ENCODE measurements around the gene TCEANC2.
"Not testable (repeated sequence)": the region's sequence is repeated elsewhere in the genome, so short reads cannot be mapped to it uniquely, and the experiment has no call there.

TCEANC2 gene

GRCh38 chr1:54081306-54082270 is 28.2 kb downstream of the TCEANC2 start:
- DNase-seq = peak in 23 of 56 donors; percentile 1 to 60 (median 16)

- DNase-seq = no peak
These were observed 31.4 kb downstream of the TCEANC2 start for GRCh38 chr1:54084794-54085193.

GRCh38 chr1:54086754-54087153 is 33.3 kb downstream of the TCEANC2 start:
- no peak for DNase-seq

GRCh38 chr1:54088385-54088784 is 35.0 kb downstream of the TCEANC2 start:
- DNase-seq = no peak

- DNase-seq = no peak
These were observed 38.3 kb downstream of the TCEANC2 start for GRCh38 chr1:54091666-54092065.

- no peak for DNase-seq
These were observed 40.8 kb downstream of the TCEANC2 start for GRCh38 chr1:54094001-54094729.

- not testable (repeated sequence) for DNase-seq
These were observed 41.3 kb downstream of the TCEANC2 start for GRCh38 chr1:54094730-54095105.

GRCh38 chr1:54095546-54096226 is 42.3 kb downstream of the TCEANC2 start:
- no peak for DNase-seq

GRCh38 chr1:54096227-54096876 is 42.9 kb downstream of the TCEANC2 start:
- no peak for DNase-seq

GRCh38 chr1:54096877-54097240 is 43.5 kb downstream of the TCEANC2 start:
- DNase-seq = no peak

- peak in 2 of 56 donors; percentile 14 to 18 for DNase-seq
These were observed 45.7 kb downstream of the TCEANC2 start for GRCh38 chr1:54099061-54099610.

- DNase-seq = no peak
These were observed 47.1 kb downstream of the TCEANC2 start for GRCh38 chr1:54100500-54100899.

- no peak for DNase-seq
These were observed 50.0 kb downstream of the TCEANC2 start for GRCh38 chr1:54103414-54103813.

GRCh38 chr1:54104613-54105012 is 51.2 kb downstream of the TCEANC2 start:
- not testable (repeated sequence) for DNase-seq

- DNase-seq = no peak
These were observed 51.7 kb downstream of the TCEANC2 start for GRCh38 chr1:54105080-54105479.

- DNase-seq = no peak
These were observed 52.4 kb downstream of the TCEANC2 start for GRCh38 chr1:54105736-54106269.

GRCh38 chr1:54107131-54107530 is 53.7 kb downstream of the TCEANC2 start:
- no peak for DNase-seq

GRCh38 chr1:54108156-54108555 is 54.7 kb downstream of the TCEANC2 start:
- DNase-seq = no peak

- DNase-seq = no peak
These were observed 56.0 kb downstream of the TCEANC2 start for GRCh38 chr1:54109129-54110090.
